GM18502 (cell line): ENCODE measurements around the gene LDLRAD2.
"Not testable (repeated sequence)": the region's sequence is repeated elsewhere in the genome, so short reads cannot be mapped to it uniquely, and the experiment has no call there.

Source experiments
- ATAC-seq: cut with Tn5 transposase; IDR thresholded peaks from one replicate; pipeline ENCODE4 v1.9.1; 2021; ENCODE audit warnings: mild to moderate bottlenecking; ENCODE audit not compliant: unreplicated experiment, poor library complexity

LDLRAD2 gene, protein sequence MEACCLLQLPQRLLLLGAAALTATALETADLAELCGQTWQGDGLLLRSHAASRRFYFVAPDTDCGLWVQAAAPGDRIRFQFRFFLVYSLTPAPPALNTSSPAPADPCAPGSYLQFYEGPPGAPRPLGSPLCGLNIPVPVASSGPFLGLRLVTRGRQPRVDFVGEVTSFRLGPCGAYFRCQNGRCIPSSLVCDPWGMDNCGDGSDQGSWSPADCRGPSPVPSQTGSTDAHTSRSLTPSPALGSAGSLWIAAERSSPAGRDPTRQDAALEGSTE

DNA sequence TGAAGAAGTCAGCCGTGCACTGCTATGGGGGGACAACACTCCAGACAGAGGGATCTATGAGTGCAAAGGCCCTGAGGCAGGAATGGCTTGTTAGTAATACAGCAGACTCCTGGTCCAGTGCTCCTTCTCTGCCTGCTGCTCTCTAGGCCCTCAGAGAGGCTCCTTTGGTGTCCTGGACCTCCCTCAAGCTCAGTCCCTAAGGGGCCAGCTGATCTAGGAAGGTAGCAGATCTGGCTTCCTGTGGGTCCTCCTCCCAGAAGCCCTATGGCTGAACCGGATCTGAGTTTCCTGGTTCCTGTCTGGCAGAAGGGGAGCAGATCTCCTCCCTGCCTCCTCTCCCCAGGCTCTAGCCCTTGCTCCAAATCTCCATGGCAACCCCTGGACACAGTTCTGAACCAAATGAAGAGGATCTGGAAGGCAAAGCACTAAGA lies at the start of gene LDLRAD2:
TSS of gene LDLRAD2 (plus strand) at position 391 of the 431 bp plus-strand sequence. CDS start 187 bp downstream, outside the sequence.
- ATAC-seq = no peak

DNA sequence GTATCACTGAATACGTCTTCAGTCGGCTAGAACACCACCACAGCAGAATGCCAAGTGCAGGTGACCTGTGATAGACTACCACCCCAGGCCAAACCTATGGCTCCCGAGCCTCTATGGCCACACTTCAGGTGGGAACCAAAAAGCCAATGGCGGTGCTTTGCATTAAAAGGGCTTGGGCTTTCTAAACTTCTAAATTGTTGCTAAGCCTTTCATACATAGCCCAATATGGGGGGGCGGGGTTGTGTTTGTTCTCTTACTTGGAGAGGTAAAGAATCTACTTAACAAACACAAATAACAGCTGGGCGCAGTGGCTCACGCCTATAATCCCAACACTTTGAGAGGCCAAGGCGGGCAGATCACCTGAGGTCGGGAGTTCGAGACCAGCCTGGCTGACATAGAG lies 48.8 kb upstream of the LDLRAD2 start:
- no peak for ATAC-seq

DNA sequence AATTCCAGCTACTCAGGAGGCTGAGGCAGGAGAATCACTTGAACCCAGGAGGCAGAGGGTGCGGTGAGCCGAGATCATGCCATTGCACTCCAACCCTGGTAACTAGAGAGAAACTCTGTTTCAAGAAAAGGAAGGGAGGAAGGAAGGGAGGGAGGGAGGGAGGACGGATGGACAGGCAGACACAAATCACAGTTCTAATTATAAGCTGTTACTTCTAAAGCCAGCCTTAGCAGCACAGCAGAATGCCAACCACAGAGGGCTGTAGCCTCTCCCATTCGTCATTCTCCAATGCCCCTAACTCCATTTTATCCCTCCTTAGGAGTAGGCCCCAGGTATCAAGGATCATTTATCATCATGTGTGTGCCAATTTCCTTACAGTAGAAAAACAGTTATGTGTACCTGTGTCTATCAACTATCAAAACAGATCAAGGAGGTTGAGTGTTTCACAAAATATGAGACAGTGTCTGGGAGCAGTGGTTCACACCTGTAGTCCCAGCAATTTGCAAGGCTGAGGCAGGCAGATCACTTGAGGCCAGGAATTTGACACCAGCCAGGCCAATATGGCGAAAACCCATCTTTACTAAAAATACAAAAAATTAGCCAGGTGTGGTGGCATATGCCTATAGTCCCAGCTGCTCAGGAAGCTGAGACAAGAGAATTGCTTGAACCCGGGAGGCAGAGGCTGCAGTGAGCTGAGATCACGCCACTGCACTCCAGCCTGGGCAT lies 48.2 kb upstream of the LDLRAD2 start:
- ATAC-seq = no peak

GRCh38 chr1:21764615-21765423 lies 47.2 kb upstream of the LDLRAD2 start:
- ATAC-seq = no peak

- ATAC-seq = no peak
Observed at GRCh38 chr1:21766210-21766609, 45.9 kb upstream of the LDLRAD2 start.

GRCh38 chr1:21767106-21767505 lies 45.0 kb upstream of the LDLRAD2 start:
- not testable (repeated sequence) for ATAC-seq

DNA sequence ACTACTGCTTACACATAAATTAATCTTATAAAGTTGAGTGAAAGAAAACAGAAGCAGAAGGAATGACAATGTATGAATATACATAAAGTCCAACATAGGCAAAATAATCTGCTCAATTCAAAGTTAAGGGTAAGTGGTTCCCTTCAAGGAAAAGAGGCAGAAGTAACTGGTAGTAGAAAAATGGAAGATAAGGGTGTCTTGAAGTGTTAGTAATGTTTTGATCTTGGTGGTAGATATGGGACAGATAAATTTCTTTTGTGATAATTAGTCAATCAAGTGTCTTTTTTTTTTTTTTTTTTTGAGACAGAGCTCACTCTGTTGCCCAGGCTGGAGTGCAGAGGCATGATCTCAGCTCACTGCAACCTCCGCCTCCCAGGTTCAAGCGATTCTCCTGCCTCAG lies 41.9 kb upstream of the LDLRAD2 start:
- no peak for ATAC-seq

GRCh38 chr1:21770602-21771001 lies 41.5 kb upstream of the LDLRAD2 start:
- ATAC-seq = not testable (repeated sequence)

DNA sequence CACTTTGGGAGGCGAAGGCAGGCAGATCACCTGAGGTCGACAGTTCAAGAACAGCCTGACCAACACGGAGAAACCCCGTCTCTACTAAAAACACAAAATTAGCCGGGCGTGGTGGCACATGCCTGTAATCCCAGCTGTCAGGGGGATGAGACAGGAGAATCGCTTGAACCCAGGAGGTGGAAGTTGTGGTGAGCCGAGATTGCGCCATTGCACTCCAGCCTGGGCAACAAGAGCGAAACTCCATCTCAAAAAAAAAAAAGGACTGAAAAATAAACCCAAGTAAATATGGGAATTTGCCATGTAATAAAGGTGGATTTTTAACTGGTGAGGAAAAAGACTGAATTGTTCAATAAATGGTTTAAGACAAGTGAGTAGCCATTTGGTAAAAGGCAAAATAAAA lies 40.4 kb upstream of the LDLRAD2 start:
- ATAC-seq = not testable (repeated sequence)

GRCh38 chr1:21773585-21773984 lies 38.5 kb upstream of the LDLRAD2 start:
- ATAC-seq = no peak

- ATAC-seq = no peak
Observed at GRCh38 chr1:21774835-21775549, 37.1 kb upstream of the LDLRAD2 start.

GRCh38 chr1:21775550-21775914 lies 36.5 kb upstream of the LDLRAD2 start:
- ATAC-seq = no peak

- no peak for ATAC-seq
Observed at GRCh38 chr1:21775985-21776562, 36.0 kb upstream of the LDLRAD2 start.

- ATAC-seq = not testable (repeated sequence)
Observed at GRCh38 chr1:21776925-21777324, 35.1 kb upstream of the LDLRAD2 start.

GRCh38 chr1:21778405-21778727 lies 33.7 kb upstream of the LDLRAD2 start:
- no peak for ATAC-seq

GRCh38 chr1:21779613-21780521 lies 32.2 kb upstream of the LDLRAD2 start:
- ATAC-seq = peak; percentile 35

- ATAC-seq = peak; percentile 26
Observed at GRCh38 chr1:21781815-21782348, 30.2 kb upstream of the LDLRAD2 start.

GRCh38 chr1:21782349-21782867 lies 29.7 kb upstream of the LDLRAD2 start:
- ATAC-seq = peak; percentile 19
